Adrenal gland (tissue), 5 donors: ENCODE data around the gene MKX.

Source experiments
- CTCF ChIP-seq, 6 experiments: fragments of 450-650 bp in 4 of 6; fragments of 200-600 bp in 2 of 6; sonication (generic) in 1 of 6; IDR thresholded peaks; 1 replicate in 5 of 6; 2 replicates in 1 of 6; pipeline versions ENCODE4 v1.5.1 to v1.8.0; 2016 to 2021; ENCODE audit warnings: antibody characterized with exemption in 6 of 6, mild to moderate bottlenecking in 2 of 6, moderate library complexity in 1 of 6
- POLR2A ChIP-seq, 2 donors: fragments of 450-650 bp; IDR thresholded peaks; one replicate each; pipeline ENCODE4 v1.6.1; 2017; ENCODE audit warnings: antibody characterized with exemption in 2 of 2, mild to moderate bottlenecking in 2 of 2, moderate library complexity in 1 of 2
- donor health status: DM: no; HTN: no; CAD: no.

DNA sequence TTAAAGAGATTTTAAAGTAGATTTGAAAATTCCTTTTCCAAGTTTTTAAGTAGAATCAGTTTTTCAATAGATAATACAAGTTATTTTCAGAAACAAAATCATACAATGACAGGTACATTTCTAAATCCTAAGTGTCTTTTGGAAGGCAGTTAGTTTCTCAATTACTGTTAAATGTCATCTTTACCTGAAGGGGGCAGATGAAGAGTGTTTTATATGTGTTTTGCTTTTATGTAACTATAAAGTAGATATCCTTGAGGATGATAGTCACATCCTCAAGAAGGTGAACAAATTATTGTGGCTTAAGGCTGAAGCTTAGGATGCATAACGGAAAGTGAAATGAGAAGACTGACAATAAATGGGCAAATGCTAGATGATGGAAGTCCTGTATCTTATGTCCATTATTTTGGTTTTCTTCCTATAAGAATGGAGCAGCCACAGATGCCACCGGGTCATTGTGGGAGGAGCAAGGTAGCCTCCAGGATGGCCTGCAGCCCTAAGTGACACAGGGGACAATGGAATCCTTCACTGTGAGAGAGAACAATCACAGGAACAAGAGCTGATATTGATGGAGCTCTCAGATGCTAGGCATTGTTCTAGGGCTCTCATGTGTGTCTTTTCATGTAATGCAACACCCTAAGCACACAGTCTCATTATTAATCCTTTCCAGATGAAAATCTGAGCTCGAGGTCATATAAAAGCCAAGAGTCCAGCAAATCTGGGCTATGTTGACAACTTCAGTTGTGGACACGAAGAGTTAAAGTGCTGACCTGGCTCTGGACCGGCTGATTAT lies 14.1 kb upstream of the MKX start:
- peak in 1 of 6 experiments; percentile 9 for TF ChIP-seq CTCF (IDR thresholded peaks at IDR 0.05)
- no peak for TF ChIP-seq POLR2A (IDR thresholded peaks at IDR 0.05)
